ENCODE data around the gene PAK3.

DNA sequence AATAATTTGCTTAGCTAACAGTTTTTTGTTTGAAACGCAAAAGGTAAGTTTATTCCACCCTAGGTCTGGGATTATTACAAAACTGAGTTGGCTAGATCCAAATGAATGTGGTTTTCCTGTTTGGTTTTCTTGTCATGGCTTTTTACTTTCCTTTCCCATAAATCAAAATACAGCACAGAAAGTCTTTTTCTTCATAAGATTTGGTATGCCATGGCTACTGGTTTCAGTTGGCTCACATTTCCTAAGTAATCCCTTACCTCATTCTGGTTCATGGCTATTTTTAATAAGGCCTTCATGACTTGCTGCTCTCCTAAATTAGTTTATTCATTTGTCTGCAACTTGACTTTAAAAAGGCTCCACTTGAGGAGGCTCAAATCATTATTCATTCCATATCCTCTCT is 12.9 kb upstream of the PAK3 start:
- TF ChIP-seq, protein P1, sequence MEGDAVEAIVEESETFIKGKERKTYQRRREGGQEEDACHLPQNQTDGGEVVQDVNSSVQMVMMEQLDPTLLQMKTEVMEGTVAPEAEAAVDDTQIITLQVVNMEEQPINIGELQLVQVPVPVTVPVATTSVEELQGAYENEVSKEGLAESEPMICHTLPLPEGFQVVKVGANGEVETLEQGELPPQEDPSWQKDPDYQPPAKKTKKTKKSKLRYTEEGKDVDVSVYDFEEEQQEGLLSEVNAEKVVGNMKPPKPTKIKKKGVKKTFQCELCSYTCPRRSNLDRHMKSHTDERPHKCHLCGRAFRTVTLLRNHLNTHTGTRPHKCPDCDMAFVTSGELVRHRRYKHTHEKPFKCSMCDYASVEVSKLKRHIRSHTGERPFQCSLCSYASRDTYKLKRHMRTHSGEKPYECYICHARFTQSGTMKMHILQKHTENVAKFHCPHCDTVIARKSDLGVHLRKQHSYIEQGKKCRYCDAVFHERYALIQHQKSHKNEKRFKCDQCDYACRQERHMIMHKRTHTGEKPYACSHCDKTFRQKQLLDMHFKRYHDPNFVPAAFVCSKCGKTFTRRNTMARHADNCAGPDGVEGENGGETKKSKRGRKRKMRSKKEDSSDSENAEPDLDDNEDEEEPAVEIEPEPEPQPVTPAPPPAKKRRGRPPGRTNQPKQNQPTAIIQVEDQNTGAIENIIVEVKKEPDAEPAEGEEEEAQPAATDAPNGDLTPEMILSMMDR (IDR thresholded peaks at IDR 0.05), result no peak
- no peak for TF ChIP-seq EZH2 (IDR thresholded peaks at IDR 0.05)
- TF ChIP-seq EZH2phosphoT487 (IDR thresholded peaks at IDR 0.05), result no peak
